Gastrocnemius medialis (tissue), 4 donors: ENCODE measurements around the gene TBRG4.

Source experiments
- CTCF ChIP-seq, 5 experiments: fragments of 450-650 bp in 3 of 5; fragments of 200-600 bp in 2 of 5; sonication (generic) in 2 of 5; IDR thresholded peaks in 4 of 5; conservative IDR thresholded peaks in 1 of 5; 1 replicate in 4 of 5; 2 replicates in 1 of 5; pipeline ENCODE4 v1.5.1; 2016 to 2019; ENCODE audit warnings: antibody characterized with exemption in 5 of 5, mild to moderate bottlenecking in 3 of 5, moderate library complexity in 3 of 5
- POLR2A ChIP-seq, 2 donors: fragments of 450-650 bp; IDR thresholded peaks; one replicate each; pipeline ENCODE4 v1.6.1; 2017; ENCODE audit warnings: antibody characterized with exemption in 2 of 2, mild to moderate bottlenecking in 2 of 2, moderate library complexity in 2 of 2

- no peak for TF ChIP-seq CTCF (IDR thresholded peaks at IDR 0.05 in 4 of 5, conservative IDR thresholded peaks at IDR 0.05 in 1 of 5)
- no peak for TF ChIP-seq POLR2A (IDR thresholded peaks at IDR 0.05)
Measured at GRCh38 chr7:45054442-45054841, 57.1 kb downstream of the TBRG4 start.
